Stomach (tissue), 4 donors: ENCODE data around the gene NEMP2.

Experiments
- CTCF ChIP-seq, 7 experiments: fragments of 450-650 bp in 4 of 7; fragments of 200-600 bp in 3 of 7; sonication (generic) in 3 of 7; IDR thresholded peaks; one replicate each; pipeline ENCODE4 v1.5.1; 2016 to 2019; ENCODE audit warnings: antibody characterized with exemption in 7 of 7, control low read depth in 2 of 7, mild to moderate bottlenecking in 1 of 7
- EP300 ChIP-seq: sonication (generic); formaldehyde crosslinking; IDR thresholded peaks from one replicate; pipeline ENCODE4 v1.6.1; 2017; ENCODE audit warnings: antibody characterized with exemption
- POLR2A ChIP-seq, 4 donors: fragments of 450-650 bp; IDR thresholded peaks; one replicate each; pipeline ENCODE4 v1.6.1; 2016; ENCODE audit warnings: antibody characterized with exemption in 4 of 4, control low read depth in 2 of 4, mild to moderate bottlenecking in 1 of 4, moderate library complexity in 1 of 4

- TF ChIP-seq CTCF (IDR thresholded peaks at IDR 0.05) (no peak), POLR2A (IDR thresholded peaks at IDR 0.05) (no peak), EP300 (no peak)
Measured at GRCh38 chr2:190563646-190564045, 29.1 kb upstream of the NEMP2 start.
